NCI-H146 treated with DMSO at 0.1 percent for 48 hours (cell line): Measurements from ENCODE around the gene POU6F2.
A peak's percentile ranks its signal among the peaks of the same experiment; 100 is the strongest.

Experiments
- DNase-seq: peaks from one replicate; lab custom pipeline; 2025; ENCODE audit not compliant: unreplicated experiment; lab: John Stamatoyannopoulos, UW

POU6F2 gene

DNA sequence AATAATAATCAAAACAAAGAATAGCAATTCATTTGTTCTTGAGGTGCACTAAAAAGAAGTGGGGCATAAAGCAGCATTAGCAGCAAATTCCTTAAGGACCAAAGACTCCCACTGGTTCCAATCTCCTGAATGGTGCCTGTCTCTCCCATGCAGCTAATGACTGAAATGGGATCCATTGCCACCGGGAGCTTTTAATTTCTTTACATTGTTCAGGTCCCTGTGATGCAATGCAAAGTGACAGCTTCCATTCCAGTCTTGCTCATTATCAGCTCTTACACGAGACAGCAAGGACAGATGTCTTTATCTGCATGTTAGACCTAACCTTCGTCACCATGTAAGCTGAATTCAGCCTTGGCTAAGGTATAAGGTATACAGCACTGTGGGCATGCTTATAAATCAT, 148.1 kb downstream of the POU6F2 start:
- peak; percentile 44 for DNase-seq

- DNase-seq: no peak
These were observed 149.3 kb downstream of the POU6F2 start for GRCh38 chr7:39127058-39127457.

GRCh38 chr7:39128287-39128843, 150.7 kb downstream of the POU6F2 start:
- no peak for DNase-seq

DNA sequence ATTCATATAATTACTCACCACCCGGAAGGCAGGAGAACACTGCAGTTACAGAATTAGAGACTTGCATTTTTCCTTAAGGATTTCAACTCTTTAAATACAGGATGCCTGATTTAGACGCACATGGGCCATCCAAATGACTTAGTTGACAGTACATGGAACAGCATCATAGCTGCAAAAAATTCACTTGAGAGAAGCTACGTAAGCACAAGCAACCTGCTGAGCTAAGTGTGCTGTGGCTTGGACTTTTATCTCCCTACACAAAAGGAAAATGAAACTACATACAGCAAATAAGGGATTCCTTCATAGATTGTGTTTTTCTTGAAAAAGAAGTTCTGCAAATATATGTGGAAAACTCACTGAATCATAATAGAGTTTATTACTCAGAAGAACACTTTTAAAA, 152.6 kb downstream of the POU6F2 start:
- peak; percentile 51 for DNase-seq

DNA sequence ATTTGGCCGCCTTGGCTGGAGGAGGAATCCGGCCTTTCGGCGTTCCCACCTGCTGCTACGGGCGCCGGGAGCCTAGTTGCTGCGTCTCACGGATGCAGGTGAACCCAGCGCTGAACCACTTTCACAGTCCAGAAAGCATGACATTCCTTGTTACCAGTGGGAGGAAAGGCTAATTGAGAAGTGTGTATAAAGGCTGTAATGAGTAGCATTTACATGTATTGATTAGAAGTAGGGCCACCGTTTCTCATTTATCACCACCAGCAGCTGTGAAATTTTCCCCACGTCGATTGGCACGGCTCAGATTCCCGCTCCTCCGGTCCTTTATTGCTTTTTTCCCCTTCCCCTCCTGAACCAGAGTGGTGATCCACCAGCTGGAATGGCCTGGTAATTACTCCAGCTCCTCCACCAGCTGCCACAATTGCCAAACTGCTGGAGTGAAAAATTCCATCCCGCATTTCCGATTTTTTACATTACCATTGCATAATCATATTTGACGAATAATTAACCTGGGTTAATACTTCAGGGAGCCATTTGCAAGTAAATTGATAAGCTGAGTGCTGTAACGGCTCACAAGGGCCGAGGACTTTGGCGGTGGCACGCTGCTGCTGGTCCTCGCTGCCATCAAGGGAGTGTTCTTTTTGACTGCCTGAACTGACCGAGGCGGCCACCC, 153.3 kb downstream of the POU6F2 start:
- DNase-seq: peak; percentile 91

- no peak for DNase-seq
These were observed 154.6 kb downstream of the POU6F2 start for GRCh38 chr7:39132306-39132705.

- DNase-seq: no peak
These were observed 155.4 kb downstream of the POU6F2 start for GRCh38 chr7:39133088-39133487.

DNA sequence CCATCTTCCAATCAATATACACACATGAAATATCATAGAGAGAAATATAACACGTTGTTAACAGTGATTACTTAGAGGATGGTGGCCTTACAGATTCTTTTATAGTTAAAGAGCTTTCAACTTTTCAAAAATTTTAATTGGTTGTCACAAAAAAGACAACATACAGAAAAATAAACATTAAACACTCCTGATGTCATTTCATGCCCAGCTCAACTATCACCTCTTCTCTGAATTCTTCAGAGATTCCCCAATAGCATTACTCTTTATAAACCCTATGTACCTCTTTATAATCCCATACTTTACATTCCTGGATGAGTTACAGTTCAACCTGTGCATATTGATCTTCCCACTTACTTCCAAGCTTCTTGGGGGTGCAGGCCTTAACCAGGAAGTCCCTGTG, 159.8 kb downstream of the POU6F2 start:
- DNase-seq: no peak

GRCh38 chr7:39142750-39143149, 165.0 kb downstream of the POU6F2 start:
- DNase-seq: no peak

GRCh38 chr7:39144420-39144819, 166.7 kb downstream of the POU6F2 start:
- DNase-seq: no peak

- DNase-seq: no peak
These were observed 167.6 kb downstream of the POU6F2 start for GRCh38 chr7:39145283-39145682.

GRCh38 chr7:39145935-39146334, 168.2 kb downstream of the POU6F2 start:
- no peak for DNase-seq

GRCh38 chr7:39152701-39153100, 175.0 kb downstream of the POU6F2 start:
- no peak for DNase-seq

- no peak for DNase-seq
These were observed 175.4 kb downstream of the POU6F2 start for GRCh38 chr7:39153113-39153512.

GRCh38 chr7:39153647-39154046, 175.9 kb downstream of the POU6F2 start:
- no peak for DNase-seq

- DNase-seq: no peak
These were observed 177.1 kb downstream of the POU6F2 start for GRCh38 chr7:39154815-39155214.

GRCh38 chr7:39158367-39158766, 180.7 kb downstream of the POU6F2 start:
- DNase-seq: no peak

- no peak for DNase-seq
These were observed 184.2 kb downstream of the POU6F2 start for GRCh38 chr7:39161903-39162302.

- DNase-seq: no peak
These were observed 187.2 kb downstream of the POU6F2 start for GRCh38 chr7:39164887-39165286.

GRCh38 chr7:39168403-39169098, 190.8 kb downstream of the POU6F2 start:
- DNase-seq: no peak

GRCh38 chr7:39172137-39172536, 194.4 kb downstream of the POU6F2 start:
- no peak for DNase-seq

DNA sequence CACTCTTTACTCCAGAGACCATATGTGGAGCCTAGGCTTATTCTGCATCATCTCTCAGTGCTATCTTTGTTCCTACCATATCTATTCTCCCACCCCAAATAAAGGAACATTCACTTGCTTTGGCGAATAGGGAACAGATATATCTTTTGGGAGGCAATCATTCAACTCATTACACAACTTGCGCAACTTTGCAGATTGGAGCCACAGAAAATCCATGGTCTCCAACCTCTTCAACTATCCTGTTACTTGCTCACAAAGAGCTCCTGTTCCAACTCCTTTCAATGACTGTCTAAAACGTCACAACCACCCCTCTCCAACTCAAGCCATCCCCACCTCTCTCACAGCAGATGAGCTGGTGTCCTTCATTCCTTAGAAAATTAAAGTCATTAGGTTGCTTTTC, 203.7 kb downstream of the POU6F2 start:
- no peak for DNase-seq
